GM23338 (cell line): ENCODE measurements around the gene INTS6. TPM values are rescaled to one million over a fixed set of nuclear protein-coding genes. Genes with fewer than 3 reads are reported as not detected.

Source experiments
- ATAC-seq: fragments of 200-7000 bp; cut with Tn5 transposase; 3 replicates; pipeline ENCODE4 v1.9.1; 2020
- DNase-seq: peaks from one replicate; pipeline ENCODE4 v3.0.0-alpha.2; 2015; ENCODE audit warnings: low spot score
- H2AFZ ChIP-seq: fragments of 200-600 bp; sonication (generic); 2 replicates; pipeline ENCODE4 v1.8.0; 2016; ENCODE audit warnings: antibody characterized with exemption, mild to moderate bottlenecking, moderate library complexity
- H3F3A ChIP-seq: fragments of 200-600 bp; sonication (generic); replicated peaks from 2 replicates; pipeline ENCODE4 v1.8.0; 2017; ENCODE audit warnings: antibody characterized with exemption, mixed run types, low read depth
- H3K27ac ChIP-seq: fragments of 200-600 bp; sonication (generic); 2 replicates; pipeline ENCODE4 v1.6.1; 2016; ENCODE audit warnings: low read depth
- H3K27me3 ChIP-seq: fragments of 200-600 bp; sonication (generic); 2 replicates; pipeline ENCODE4 v1.8.0; 2016; ENCODE audit warnings: mild to moderate bottlenecking, mixed run types, moderate library complexity; ENCODE audit not compliant: insufficient read depth
- H3K36me3 ChIP-seq: fragments of 200-600 bp; sonication (generic); 2 replicates; pipeline ENCODE4 v1.8.0; 2016; ENCODE audit warnings: mild to moderate bottlenecking; ENCODE audit not compliant: insufficient read depth
- H3K4me1 ChIP-seq: fragments of 200-600 bp; sonication (generic); 2 replicates; pipeline ENCODE4 v1.8.0; 2016; ENCODE audit warnings: mild to moderate bottlenecking, moderate library complexity; ENCODE audit not compliant: insufficient read depth
- H3K4me2 ChIP-seq: fragments of 200-600 bp; sonication (generic); 2 replicates; pipeline ENCODE4 v1.7.1; 2017; ENCODE audit warnings: mixed run types
- H3K4me3 ChIP-seq: fragments of 200-600 bp; sonication (generic); 2 replicates; pipeline ENCODE4 v1.6.1; 2016; ENCODE audit warnings: mixed run types
- H3K79me2 ChIP-seq: fragments of 200-600 bp; sonication (generic); replicated peaks from 2 replicates; pipeline ENCODE4 v1.8.0; 2017; ENCODE audit warnings: mild to moderate bottlenecking; ENCODE audit not compliant: insufficient read depth
- H3K9me2 ChIP-seq: fragments of 200-600 bp; sonication (generic); 2 replicates; pipeline ENCODE4 v1.8.0; 2017; ENCODE audit not compliant: insufficient read depth
- H4K20me1 ChIP-seq: fragments of 200-600 bp; sonication (generic); replicated peaks from 2 replicates; pipeline ENCODE4 v1.8.0; 2017; ENCODE audit warnings: mild to moderate bottlenecking; ENCODE audit not compliant: insufficient read depth
- H3K27ac Mint-ChIP-seq: 2 replicates; pipeline ENCODE4 v1.8.0; 2020; ENCODE audit warnings: inconsistent platforms, mild to moderate bottlenecking, moderate library complexity, mixed read lengths
- H3K27me3 Mint-ChIP-seq: 3 replicates; pipeline ENCODE4 v1.8.0; 2022; ENCODE audit warnings: low read depth, mild to moderate bottlenecking, moderate library complexity, mixed read lengths, inconsistent platforms; ENCODE audit not compliant: insufficient read depth, poor library complexity
- H3K36me3 Mint-ChIP-seq: 3 replicates; pipeline ENCODE4 v1.8.0; 2021; ENCODE audit warnings: low read depth, mild to moderate bottlenecking, inconsistent platforms, moderate library complexity, mixed read lengths
- H3K4me1 Mint-ChIP-seq: 3 replicates; pipeline ENCODE4 v1.8.0; 2020; ENCODE audit warnings: mild to moderate bottlenecking, inconsistent platforms, mixed read lengths
- H3K4me3 Mint-ChIP-seq: 3 replicates; pipeline ENCODE4 v1.8.0; 2021; ENCODE audit warnings: moderate library complexity, mild to moderate bottlenecking, inconsistent platforms, mixed read lengths
- H3K9me3 Mint-ChIP-seq: 3 replicates; pipeline ENCODE4 v1.8.0; 2020; ENCODE audit warnings: moderate library complexity, mild to moderate bottlenecking, inconsistent platforms, mixed read lengths
- CREB1 ChIP-seq: fragments of 250-450 bp; sonication (Bioruptor Pico); IDR thresholded peaks from 2 replicates; pipeline ENCODE4 v1.5.0; 2020; ENCODE audit warnings: low read depth, mild to moderate bottlenecking, moderate library complexity
- CTCF ChIP-seq, 2 experiments: fragments of 200-600 bp in 1 of 2; sonication (generic) in 1 of 2; conservative IDR thresholded peaks; 2 replicates each; pipeline versions ENCODE4 v1.5.1 to v1.6.1; 2016 to 2017; ENCODE audit warnings: antibody characterized with exemption in 2 of 2, low read depth in 2 of 2, mild to moderate bottlenecking in 2 of 2, moderate library complexity in 1 of 2
- ETS1 ChIP-seq: IDR thresholded peaks from 2 replicates; pipeline ENCODE4 v1.6.1; 2016; ENCODE audit warnings: antibody characterized with exemption
- EZH2 ChIP-seq: fragments of 200-600 bp; sonication (generic); IDR thresholded peaks from one replicate; pipeline ENCODE4 v1.8.0; 2017; ENCODE audit warnings: antibody characterized with exemption, mild to moderate bottlenecking, low read depth; ENCODE audit not compliant: unreplicated experiment
- EZH2phosphoT487 ChIP-seq: fragments of 200-600 bp; sonication (generic); IDR thresholded peaks from one replicate; pipeline ENCODE4 v1.8.1; 2018; ENCODE audit warnings: antibody characterized with exemption; ENCODE audit not compliant: unreplicated experiment
- JUNB ChIP-seq: IDR thresholded peaks from one replicate; pipeline ENCODE4 v1.6.1; 2016; ENCODE audit warnings: antibody characterized with exemption; ENCODE audit not compliant: unreplicated experiment
- NANOG ChIP-seq: IDR thresholded peaks from 2 replicates; pipeline ENCODE4 v1.6.1; 2016; ENCODE audit warnings: antibody characterized with exemption, borderline replicate concordance
- POLR2AphosphoS5 ChIP-seq: IDR thresholded peaks from 2 replicates; pipeline ENCODE4 v1.6.1; 2016; ENCODE audit warnings: antibody characterized with exemption, low read depth
- REST ChIP-seq: IDR thresholded peaks from one replicate; pipeline ENCODE4 v1.6.1; 2018; ENCODE audit warnings: antibody characterized with exemption; ENCODE audit not compliant: unreplicated experiment
- STAT1 ChIP-seq: IDR thresholded peaks from one replicate; pipeline ENCODE4 v1.6.1; 2016; ENCODE audit warnings: antibody characterized with exemption; ENCODE audit not compliant: unreplicated experiment
- ZNF114 ChIP-seq: fragments of 250-450 bp; sonication (Bioruptor Pico); IDR thresholded peaks from 2 replicates; pipeline ENCODE4 v1.5.0; 2020; ENCODE audit warnings: mild to moderate bottlenecking, moderate library complexity
- ZNF331 ChIP-seq: fragments of 250-450 bp; sonication (Bioruptor Pico); IDR thresholded peaks from 2 replicates; pipeline ENCODE4 v1.5.0; 2020; ENCODE audit warnings: low read depth, mild to moderate bottlenecking, moderate library complexity
- polyA plus RNA-seq: library from polyadenylated mRNA; unstranded; fragments of >200 nt; fragmentation: Nextera tagmentation; extraction: Ambion mirVana; gene quantifications from 2 replicates; pipeline ENCODE4 v1.2.1, GENCODE V29; 2016
- total RNA-seq: library from RNA; depleted of rRNA; stranded (reverse); fragments of >200 nt; shearing (Covaris generic); gene quantifications from 2 replicates; pipeline ENCODE4 v1.2.3, GENCODE V29; 2014

Gene INTS6
- total and polyA plus RNA-seq, 2 experiments from 2014 or later: 24.8 to 38.6 TPM

GRCh38 chr13:51501592-51502152 is 48.8 kb upstream of the INTS6 start:
- no peak overlapping the region for H3K4me2 ChIP-seq
- no peaks in the 10 kb centered on the region for H3K4me1 Mint-ChIP-seq
- H3K4me3 Mint-ChIP-seq: no peak overlapping the region
- no peak for ATAC-seq
- no peak overlapping the region for H3K4me3 ChIP-seq
- H3K27me3 ChIP-seq: no peaks in the 10 kb centered on the region
- H3K36me3 Mint-ChIP-seq: no peaks in the 10 kb centered on the region
- peak overlapping the region; percentile 50; the same call in 1 of the 2 replicates for H2AFZ ChIP-seq
- TF ChIP-seq CREB1 (no peak), CTCF (conservative IDR thresholded peaks at IDR 0.05; ENCODE audit: low read depth in 2 of 2) (no peak)
- no peaks in the 10 kb centered on the region for H4K20me1 ChIP-seq
- H3K79me2 ChIP-seq: no peaks in the 10 kb centered on the region
- H3K36me3 ChIP-seq: no peaks in the 10 kb centered on the region
- no peak overlapping the region for H3K27ac ChIP-seq
- H3F3A ChIP-seq: no peaks in the 10 kb centered on the region
- H3K9me2 ChIP-seq: 0 out of 2 replicates have a peak, but pooled peaks cover 7% of the 10 kb centered on the region
- H3K27ac Mint-ChIP-seq: no peak overlapping the region
- DNase-seq: no peak
- no peaks in the 10 kb centered on the region for H3K27me3 Mint-ChIP-seq
- no peaks in the 10 kb centered on the region for H3K9me3 Mint-ChIP-seq
- no peaks in the 10 kb centered on the region for H3K4me1 ChIP-seq

GRCh38 chr13:51501096-51501495 is 48.3 kb upstream of the INTS6 start:
- H3K4me1 ChIP-seq: no peaks in the 10 kb centered on the region
- Mint-ChIP-seq H3K27me3 (no peaks in the 10 kb centered on the region), H3K4me3 (no peak overlapping the region), H3K4me1 (no peaks in the 10 kb centered on the region), H3K9me3 (no peaks in the 10 kb centered on the region), H3K36me3 (no peaks in the 10 kb centered on the region), H3K27ac (no peak overlapping the region)
- no peak for DNase-seq
- H3K4me2 ChIP-seq: no peak overlapping the region
- no peaks in the 10 kb centered on the region for H4K20me1 ChIP-seq
- H2AFZ ChIP-seq: no peak overlapping the region
- H3K79me2 ChIP-seq: no peaks in the 10 kb centered on the region
- H3K9me2 ChIP-seq: 0 out of 2 replicates have a peak, but pooled peaks cover 7% of the 10 kb centered on the region
- H3K36me3 ChIP-seq: no peaks in the 10 kb centered on the region
- no peak overlapping the region for H3K27ac ChIP-seq
- no peaks in the 10 kb centered on the region for H3K27me3 ChIP-seq
- ATAC-seq: no peak
- H3F3A ChIP-seq: no peaks in the 10 kb centered on the region
- no peak overlapping the region for H3K4me3 ChIP-seq
- no peak for TF ChIP-seq NANOG
- TF ChIP-seq REST: no peak
- no peak for TF ChIP-seq ZNF331 (CRISPR knock-in tag)
- no peak for TF ChIP-seq EZH2phosphoT487
- no peak for TF ChIP-seq ETS1
- TF ChIP-seq EZH2: no peak
- no peak for TF ChIP-seq JUNB
- TF ChIP-seq POLR2AphosphoS5: no peak
- TF ChIP-seq CTCF (conservative IDR thresholded peaks at IDR 0.05; ENCODE audit: low read depth in 2 of 2): no peak
- no peak for TF ChIP-seq STAT1
- no peak for TF ChIP-seq ZNF114
- no peak for TF ChIP-seq CREB1
